Brain microvascular endothelial cell (primary cell): ENCODE data around the gene CYBB.

ENCODE experiments used
- DNase-seq: peaks from one replicate; pipeline ENCODE4 v3.0.0-alpha.2; 2020
- H3K27ac ChIP-seq: fragments of 250-450 bp; sonication (Bioruptor Pico); 2 replicates; pipeline ENCODE4 v1.5.1; 2020; ENCODE audit warnings: mild to moderate bottlenecking, moderate library complexity
- H3K27me3 ChIP-seq: fragments of 250-450 bp; sonication (Bioruptor Pico); replicated peaks from 2 replicates; pipeline ENCODE4 v1.5.1; 2020; ENCODE audit warnings: mild to moderate bottlenecking
- H3K36me3 ChIP-seq: fragments of 250-450 bp; sonication (Bioruptor Pico); replicated peaks from 2 replicates; pipeline ENCODE4 v1.5.1; 2020; ENCODE audit warnings: mild to moderate bottlenecking
- H3K4me3 ChIP-seq: 2 replicates; pipeline ENCODE4 v1.5.1; 2011; ENCODE audit warnings: low read depth, mild to moderate bottlenecking, control low read depth, low read length, moderate library complexity
- in situ Hi-C: cut with HindIII; loops from 2 replicates; pipeline ENCODE4 v1.10.0; 2017; ENCODE audit warnings: low sequenced_read_pairs, low pct_ligation_motif_present
- TF ChIP-seq, protein P1 (sequence below): IDR thresholded peaks from 2 replicates; pipeline ENCODE4 v1.5.1; 2011; ENCODE audit warnings: low read depth, mild to moderate bottlenecking, moderate library complexity, low read length, control low read depth, inconsistent platforms; ENCODE audit errors: missing control alignments

The CYBB gene

GRCh38 chrX:37846141-37846540 lies 66.3 kb downstream of the CYBB start:
- in situ Hi-C loops = no loop called here
- no peaks in the 10 kb centered on the region for H3K36me3 ChIP-seq
- peak overlapping the region; percentile 72 for H3K4me3 ChIP-seq
- DNase-seq = no peak
- H3K27me3 ChIP-seq = no peaks in the 10 kb centered on the region
- no peak overlapping the region for H3K27ac ChIP-seq
- TF ChIP-seq, protein P1, sequence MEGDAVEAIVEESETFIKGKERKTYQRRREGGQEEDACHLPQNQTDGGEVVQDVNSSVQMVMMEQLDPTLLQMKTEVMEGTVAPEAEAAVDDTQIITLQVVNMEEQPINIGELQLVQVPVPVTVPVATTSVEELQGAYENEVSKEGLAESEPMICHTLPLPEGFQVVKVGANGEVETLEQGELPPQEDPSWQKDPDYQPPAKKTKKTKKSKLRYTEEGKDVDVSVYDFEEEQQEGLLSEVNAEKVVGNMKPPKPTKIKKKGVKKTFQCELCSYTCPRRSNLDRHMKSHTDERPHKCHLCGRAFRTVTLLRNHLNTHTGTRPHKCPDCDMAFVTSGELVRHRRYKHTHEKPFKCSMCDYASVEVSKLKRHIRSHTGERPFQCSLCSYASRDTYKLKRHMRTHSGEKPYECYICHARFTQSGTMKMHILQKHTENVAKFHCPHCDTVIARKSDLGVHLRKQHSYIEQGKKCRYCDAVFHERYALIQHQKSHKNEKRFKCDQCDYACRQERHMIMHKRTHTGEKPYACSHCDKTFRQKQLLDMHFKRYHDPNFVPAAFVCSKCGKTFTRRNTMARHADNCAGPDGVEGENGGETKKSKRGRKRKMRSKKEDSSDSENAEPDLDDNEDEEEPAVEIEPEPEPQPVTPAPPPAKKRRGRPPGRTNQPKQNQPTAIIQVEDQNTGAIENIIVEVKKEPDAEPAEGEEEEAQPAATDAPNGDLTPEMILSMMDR = no peak

- H3K27ac ChIP-seq = no peak overlapping the region
- no peaks in the 10 kb centered on the region for H3K36me3 ChIP-seq
- in situ Hi-C loops = no loop called here
- TF ChIP-seq, protein P1 = no peak
- H3K27me3 ChIP-seq = no peaks in the 10 kb centered on the region
- no peak for DNase-seq
- peak overlapping the region; percentile 72 for H3K4me3 ChIP-seq
Observed at GRCh38 chrX:37846558-37846933, 66.7 kb downstream of the CYBB start.

DNA sequence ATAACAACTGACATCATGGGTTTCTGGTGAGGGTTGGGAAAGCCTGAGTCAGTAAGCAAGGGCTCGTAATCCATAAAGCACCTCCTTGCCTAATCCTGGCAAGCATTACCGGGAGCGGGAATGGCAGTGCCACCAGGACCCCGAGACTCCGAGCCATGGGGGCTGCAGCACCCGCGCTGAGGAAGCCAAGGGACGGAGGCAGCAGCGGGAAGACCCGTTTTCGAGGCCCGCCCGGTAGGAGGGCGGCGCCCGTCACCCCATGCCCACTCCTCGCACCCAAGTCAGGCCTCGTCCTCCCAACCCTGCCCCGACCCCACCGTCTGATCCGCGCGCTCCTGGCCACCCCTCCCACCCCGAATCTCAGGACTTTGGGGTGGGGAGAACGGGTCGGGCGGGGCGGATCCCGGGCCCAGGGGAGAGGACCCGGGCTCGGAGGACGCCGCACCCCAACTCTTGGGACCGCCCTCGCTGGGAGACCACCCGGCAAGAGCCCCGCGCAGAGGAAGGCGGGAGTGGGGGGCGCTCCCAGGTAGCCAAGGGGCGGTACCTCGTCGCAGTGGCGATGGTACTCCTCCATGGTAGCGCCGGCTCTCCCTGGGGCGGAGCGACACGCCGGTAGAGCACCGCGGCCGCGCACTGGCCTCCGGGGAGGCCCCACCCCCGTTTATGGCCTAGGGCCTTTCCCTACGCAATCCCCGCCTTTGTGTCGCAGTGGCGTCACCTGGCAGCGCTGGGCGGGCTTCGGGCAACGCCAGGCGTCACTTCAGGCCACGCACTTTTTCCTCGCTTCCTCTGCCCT lies 67.3 kb downstream of the CYBB start, which contains the start of gene DYNLT3:
Gene DYNLT3, minus strand, starts transcription at position 638 of the 799 bp plus-strand sequence. Its CDS starts 61 bp downstream, at position 577.
- Histone ChIP-seq H3K27ac (peak within 1 kb of the TSS; percentile 61), H3K36me3 (no peaks in the 10 kb centered on the region), H3K4me3 (peak within 1 kb of the TSS; percentile 72), H3K27me3 (no peaks in the 10 kb centered on the region)
- in situ Hi-C loops = no loop called here
- TF ChIP-seq, protein P1 = peak; percentile 2
- DNase-seq = peak; percentile 44

- TF ChIP-seq, protein P1 = no peak
- Histone ChIP-seq H3K4me3 (peak overlapping the region; percentile 72), H3K27ac (peak overlapping the region; percentile 61), H3K36me3 (no peaks in the 10 kb centered on the region), H3K27me3 (no peaks in the 10 kb centered on the region)
- DNase-seq = no peak
- in situ Hi-C loops = no loop called here
Observed at GRCh38 chrX:37847733-37848197, 67.9 kb downstream of the CYBB start.

GRCh38 chrX:37854148-37854547 lies 74.3 kb downstream of the CYBB start:
- no peaks in the 10 kb centered on the region for H3K36me3 ChIP-seq
- H3K27ac ChIP-seq = no peak overlapping the region
- TF ChIP-seq, protein P1 = no peak
- no peaks in the 10 kb centered on the region for H3K27me3 ChIP-seq
- no peak for DNase-seq
- in situ Hi-C loops = no loop called here
- no peak overlapping the region for H3K4me3 ChIP-seq
